SW 1271 (cell line): ENCODE measurements around the gene OR8K3.

Experiments
- DNase-seq, 2 experiments: peaks; one replicate each; lab custom pipeline; 2025; lab: John Stamatoyannopoulos, UW

Gene OR8K3

DNA sequence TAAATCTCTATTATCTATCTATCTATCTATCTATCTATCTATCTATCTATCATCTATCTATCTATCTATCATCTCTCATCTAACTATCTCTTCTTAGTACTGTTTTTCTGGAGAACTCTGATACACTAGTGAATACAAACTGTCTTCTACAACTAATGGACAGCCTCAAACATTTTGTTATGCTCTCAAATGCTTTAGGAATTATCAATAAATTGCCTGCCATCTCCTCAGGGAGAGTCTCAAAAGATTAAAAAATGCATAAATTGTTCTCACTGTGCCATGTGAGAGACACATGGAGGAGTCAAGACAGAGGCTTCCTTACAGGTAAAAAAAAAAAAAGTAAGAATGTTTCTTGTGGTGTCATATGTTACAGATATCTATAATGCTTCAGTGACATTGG is at the start of gene OR8K3:
TSS of gene OR8K3 (plus strand) at position 301 of the 400 bp plus-strand sequence. CDS start 3,163 bp downstream, outside the sequence.
- DNase-seq, result no peak

DNA sequence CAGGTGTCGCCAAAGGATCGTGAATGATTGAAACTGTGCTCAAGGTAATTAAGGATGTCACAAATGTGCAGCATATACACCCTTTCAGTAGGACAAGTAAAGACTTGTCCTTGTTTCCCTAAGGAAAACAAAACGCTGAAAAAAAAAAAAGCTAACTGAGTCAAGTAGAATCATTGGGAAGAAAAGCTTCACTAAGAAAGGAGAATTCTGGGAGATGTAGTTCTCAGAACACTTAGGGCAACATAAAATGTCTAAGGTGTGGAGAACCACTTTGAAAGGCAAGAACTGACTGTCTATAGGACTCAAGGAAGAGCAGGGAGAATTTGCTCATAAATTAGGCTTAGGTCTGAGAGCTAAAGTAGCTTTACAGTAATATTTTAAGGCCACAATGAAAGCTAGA is 43.9 kb upstream of the OR8K3 start:
- no peak for DNase-seq

DNA sequence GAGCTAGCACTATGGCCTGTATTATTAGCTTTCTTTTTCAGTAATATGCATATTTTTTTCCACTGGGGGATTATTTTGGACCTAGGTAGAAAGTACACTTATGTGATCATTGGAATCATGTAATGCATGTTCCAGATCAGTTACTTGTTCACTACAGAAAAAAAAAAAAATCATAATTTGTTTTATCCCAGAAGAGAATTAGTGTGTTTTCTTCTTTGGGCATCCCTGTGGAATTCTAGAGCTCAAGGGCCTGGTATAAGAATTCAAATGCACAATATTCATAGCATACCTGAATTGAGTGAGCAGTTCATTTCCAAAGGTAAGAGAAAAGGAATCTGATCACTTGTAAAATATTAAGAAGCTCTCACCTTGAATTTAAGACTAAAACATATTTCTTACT is 41.1 kb upstream of the OR8K3 start, which contains the start of gene OR5T1:
TSS of gene OR5T1 (plus strand) at position 301 of the 400 bp plus-strand sequence. CDS start 1,485 bp downstream, outside the sequence.
- no peak for DNase-seq

DNA sequence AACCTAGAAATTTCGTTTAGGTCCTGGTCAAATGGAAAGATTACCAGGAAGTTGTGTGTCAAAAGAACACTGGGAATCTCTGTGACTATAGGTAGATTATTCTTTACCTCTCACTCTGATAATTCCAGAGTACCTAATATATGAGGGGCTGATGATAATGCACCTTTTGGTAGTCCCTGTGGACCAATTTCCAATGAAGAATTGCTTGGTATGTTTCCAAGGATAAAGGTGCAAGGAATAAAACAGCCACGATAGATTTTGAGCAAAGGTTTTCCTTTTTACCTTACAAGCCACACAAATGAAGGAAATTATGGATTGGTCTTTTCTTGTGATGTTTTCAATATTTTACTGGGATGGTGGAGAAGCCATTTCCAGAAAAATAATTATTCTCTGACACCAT is 22.8 kb upstream of the OR8K3 start, which contains the start of gene OR8H1:
TSS of gene OR8H1 (minus strand) at position 101 of the 400 bp plus-strand sequence. CDS start 1,192 bp downstream, outside the sequence.
- DNase-seq, result no peak

DNA sequence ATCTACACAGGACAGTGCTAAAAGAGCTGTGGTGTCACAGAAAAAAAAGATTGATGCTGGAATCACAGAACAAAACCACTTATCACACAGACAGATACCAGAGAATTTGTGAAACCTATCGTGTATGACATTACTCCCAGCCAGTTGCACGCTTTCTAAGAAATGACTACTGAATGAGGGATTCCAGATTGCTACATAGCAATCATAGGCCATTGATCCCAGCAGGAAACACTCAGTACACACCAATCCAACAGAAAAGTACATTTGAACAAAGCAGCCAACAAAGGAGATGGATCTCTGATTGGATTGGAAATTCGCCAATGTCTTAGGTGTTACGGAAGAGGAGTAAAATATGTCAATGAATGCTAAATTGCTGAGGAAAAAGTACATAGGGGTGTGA is 18.0 kb upstream of the OR8K3 start:
- no peak for DNase-seq

DNA sequence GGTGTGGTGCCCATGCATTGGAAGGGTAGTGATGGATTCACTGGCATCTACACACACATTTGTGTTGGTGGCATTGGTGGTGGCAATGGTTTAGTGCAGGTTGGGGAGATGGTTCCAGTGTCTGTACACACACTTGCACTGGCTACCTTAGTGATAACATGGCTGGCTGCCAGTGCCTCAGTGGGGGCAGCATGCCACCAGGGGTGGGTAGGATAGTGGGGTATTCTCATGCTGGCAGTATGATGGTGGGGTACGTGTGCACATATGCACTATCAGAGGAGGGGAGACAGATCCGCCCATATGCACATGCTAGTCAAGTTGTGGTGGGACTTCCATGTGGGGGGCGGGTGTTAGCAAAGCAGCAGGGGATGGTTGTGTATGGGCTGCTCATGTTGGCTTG is 7.1 kb upstream of the OR8K3 start:
- no peak for DNase-seq

DNA sequence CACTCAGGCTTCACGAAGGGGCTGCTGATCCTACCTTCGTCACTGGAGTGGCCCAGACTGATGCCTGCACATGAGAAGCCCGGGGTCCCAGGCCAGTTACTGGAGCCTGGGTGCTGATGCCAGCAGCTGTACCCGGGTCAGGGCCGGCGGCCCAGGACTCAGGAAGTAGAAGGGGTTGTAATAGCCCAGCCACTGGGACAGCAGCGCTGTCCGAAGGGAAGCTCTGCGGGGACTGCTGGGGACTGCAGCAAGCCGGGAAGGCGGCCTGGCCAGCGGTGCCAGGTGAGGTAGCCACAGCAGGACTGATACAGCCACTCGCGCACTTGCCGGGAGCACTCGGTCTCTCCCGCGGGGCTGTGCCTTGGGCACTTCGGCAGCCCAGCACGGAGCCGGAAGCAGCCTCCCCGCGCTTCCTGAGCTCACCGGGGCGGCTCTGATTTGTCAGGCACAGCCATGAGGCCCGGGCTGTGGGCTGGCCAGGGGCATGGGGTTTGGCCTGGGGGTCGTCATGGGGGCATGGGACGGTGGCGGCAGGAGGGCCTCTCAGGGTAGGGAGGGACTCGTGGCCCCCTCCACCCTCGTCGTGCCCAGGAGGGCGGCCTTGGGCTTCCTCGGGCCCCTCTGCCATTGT is 17.0 kb downstream of the OR8K3 start:
- no peak for DNase-seq

DNA sequence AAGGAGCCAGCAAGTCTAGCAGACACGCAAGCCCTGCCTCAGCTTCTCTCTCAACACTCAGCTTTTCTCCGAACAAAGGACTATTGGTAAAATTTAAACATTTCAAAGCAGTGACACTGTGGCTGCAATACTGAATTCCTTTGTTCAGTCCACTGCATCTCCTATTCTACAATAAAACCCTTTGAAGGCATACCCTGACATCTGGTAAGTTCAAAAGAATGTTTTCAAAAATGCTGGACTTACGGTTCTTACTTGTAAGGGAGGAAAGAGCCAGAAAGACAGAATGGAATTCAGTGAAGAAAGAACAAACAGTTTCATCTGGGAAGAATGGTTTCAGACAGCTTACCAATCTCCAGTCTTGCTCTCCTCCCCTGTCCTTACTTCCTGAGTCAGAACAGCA is 18.2 kb downstream of the OR8K3 start:
- DNase-seq, result no peak

DNA sequence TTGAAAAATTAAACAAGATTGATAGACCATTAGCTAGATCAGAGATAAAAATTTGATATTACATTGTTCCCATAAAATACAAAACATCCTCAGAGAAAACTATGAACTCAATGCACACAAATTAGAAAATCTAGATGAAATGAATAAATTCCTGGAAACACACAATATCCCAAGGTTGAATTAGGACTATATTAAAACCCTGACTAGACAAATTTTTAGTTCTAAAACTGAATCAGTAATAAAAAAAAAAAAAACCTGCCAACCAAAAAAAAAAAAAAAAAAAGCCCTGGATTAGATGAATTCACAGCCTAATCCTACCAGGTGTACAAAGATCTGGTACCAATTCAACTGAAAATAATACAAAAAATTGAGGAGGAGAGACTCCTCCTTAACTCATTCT is 25.3 kb downstream of the OR8K3 start:
- DNase-seq, result no peak

DNA sequence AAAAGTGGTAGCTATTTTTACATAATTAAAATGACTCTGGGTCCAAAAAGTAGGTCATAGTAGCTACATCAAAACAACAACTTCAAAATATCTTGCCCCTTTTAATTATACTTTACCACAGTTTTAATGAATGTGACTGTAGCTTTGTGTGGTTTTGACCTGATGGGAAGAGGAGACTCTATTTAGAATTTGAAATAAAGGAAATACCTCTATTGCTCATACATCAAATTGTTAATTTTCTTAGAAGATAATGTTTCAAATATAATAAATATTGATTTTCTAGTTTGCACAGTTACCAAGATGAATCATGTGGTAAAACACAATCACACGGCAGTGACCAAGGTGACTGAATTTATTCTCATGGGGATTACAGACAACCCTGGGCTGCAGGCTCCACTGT is 30.8 kb downstream of the OR8K3 start, which contains the start of gene OR8K1:
TSS of gene OR8K1 (plus strand) at position 301 of the 400 bp plus-strand sequence. CDS start at position 301, 0 bp downstream.
- DNase-seq, result no peak

DNA sequence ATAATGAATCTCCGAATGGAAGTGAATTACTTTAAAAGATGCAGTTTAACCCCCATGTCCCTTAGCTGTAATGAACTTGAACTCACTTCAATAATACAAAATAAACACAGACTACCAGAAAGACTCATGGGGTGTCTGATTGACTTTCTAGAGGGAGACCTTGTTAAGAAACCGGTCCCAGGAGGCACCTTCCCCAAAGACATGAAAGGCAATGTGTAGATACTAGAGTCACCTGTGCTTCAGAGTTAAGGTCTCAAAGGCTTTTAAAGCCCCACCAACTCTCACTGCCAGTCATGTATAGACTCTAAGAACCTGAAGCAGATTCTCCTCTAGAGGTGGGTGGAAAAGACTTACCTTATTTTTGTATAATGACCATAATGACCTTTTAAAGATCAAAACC is 39.0 kb downstream of the OR8K3 start, which contains the start of gene OR8J1:
TSS of gene OR8J1 (plus strand) at position 301 of the 400 bp plus-strand sequence. CDS start 5,956 bp downstream, outside the sequence.
- DNase-seq, result no peak
